Measurements from ENCODE around the gene PTPN13.

GRCh38 chr4:86549163-86549788 is 44.8 kb upstream of the PTPN13 start:
- TF ChIP-seq CTCF (IDR thresholded peaks at IDR 0.05) (no peak), POLR2A (IDR thresholded peaks at IDR 0.05) (no peak)
